GM19238 (cell line): Measurements from ENCODE around the gene FBLN1.
"Not testable (repeated sequence)": the region's sequence is repeated elsewhere in the genome, so short reads cannot be mapped to it uniquely, and the experiment has no call there.

ENCODE experiments used
- DNase-seq: peaks from one replicate; pipeline ENCODE4 v3.0.0; 2011; ENCODE audit warnings: low spot score; ENCODE audit not compliant: insufficient read length

Gene FBLN1

GRCh38 chr22:45608045-45608444 is 105.4 kb downstream of the FBLN1 start:
- not testable (repeated sequence) for DNase-seq

GRCh38 chr22:45608763-45609180 is 106.1 kb downstream of the FBLN1 start:
- DNase-seq, result no peak

GRCh38 chr22:45612451-45612901 is 109.8 kb downstream of the FBLN1 start:
- no peak for DNase-seq

- no peak for DNase-seq
Observed at GRCh38 chr22:45612940-45613339, 110.3 kb downstream of the FBLN1 start.

- DNase-seq, result no peak
Observed at GRCh38 chr22:45615364-45615763, 112.7 kb downstream of the FBLN1 start.

- DNase-seq, result no peak
Observed at GRCh38 chr22:45616432-45616831, 113.7 kb downstream of the FBLN1 start.

- no peak for DNase-seq
Observed at GRCh38 chr22:45617948-45618347, 115.3 kb downstream of the FBLN1 start.

- DNase-seq, result no peak
Observed at GRCh38 chr22:45620706-45621105, 118.0 kb downstream of the FBLN1 start.

GRCh38 chr22:45621836-45622600 is 119.3 kb downstream of the FBLN1 start:
- DNase-seq, result no peak

GRCh38 chr22:45623464-45624145 is 120.9 kb downstream of the FBLN1 start:
- not testable (repeated sequence) for DNase-seq

- DNase-seq, result no peak
Observed at GRCh38 chr22:45626198-45626651, 123.5 kb downstream of the FBLN1 start.

GRCh38 chr22:45627489-45628233 is 125.0 kb downstream of the FBLN1 start:
- no peak for DNase-seq

GRCh38 chr22:45628515-45628914 is 125.8 kb downstream of the FBLN1 start:
- DNase-seq, result no peak

- DNase-seq, result no peak
Observed at GRCh38 chr22:45629469-45630089, 126.9 kb downstream of the FBLN1 start.

GRCh38 chr22:45630436-45630835 is 127.8 kb downstream of the FBLN1 start:
- no peak for DNase-seq

GRCh38 chr22:45631140-45631840 is 128.6 kb downstream of the FBLN1 start:
- DNase-seq, result no peak

- DNase-seq, result no peak
Observed at GRCh38 chr22:45631841-45632238, 129.2 kb downstream of the FBLN1 start.

- DNase-seq, result no peak
Observed at GRCh38 chr22:45632791-45633515, 130.3 kb downstream of the FBLN1 start.

- DNase-seq, result no peak
Observed at GRCh38 chr22:45636683-45637082, 134.0 kb downstream of the FBLN1 start.

- no peak for DNase-seq
Observed at GRCh38 chr22:45638197-45638596, 135.5 kb downstream of the FBLN1 start.
